ENCODE results near the gene CTBP1. TPM values are rescaled to one million over a fixed set of nuclear protein-coding genes. Genes with fewer than 3 reads are reported as not detected.

CTBP1 gene
- total RNA-seq, 4 donors from 2014 or later, result 145 to 255 (median 181) TPM

- WGBS, result 43% methylated on average over 18 of the region's 24 CpGs
- H3K4me1 ChIP-seq, result peaks cover 78% of the 10 kb centered on the region
- H3K36me3 ChIP-seq, result peaks cover 4% of the 10 kb centered on the region
- TF ChIP-seq CTCF (IDR thresholded peaks at IDR 0.05), result no peak
- no peak for TF ChIP-seq POLR2AphosphoS5 (IDR thresholded peaks at IDR 0.05)
- no peak for TF ChIP-seq POLR2A (IDR thresholded peaks at IDR 0.05)
- no peak for TF ChIP-seq EP300 (IDR thresholded peaks at IDR 0.05)
- H3K4me3 ChIP-seq, result peak overlapping the region; percentile 96
- H3K27ac ChIP-seq, result no peak overlapping the region
- DNase-seq (ENCODE audit: low spot score in 2 of 2), result peak; percentile 66 to 72
- H3K9me3 ChIP-seq, result no peaks in the 10 kb centered on the region
- no peaks in the 10 kb centered on the region for H3K27me3 ChIP-seq
Measured at GRCh38 chr4:1246111-1246881, 2.6 kb downstream of the CTBP1 start.

GRCh38 chr4:1245481-1246051 lies 3.4 kb downstream of the CTBP1 start:
- Histone ChIP-seq H3K4me3 (no peak overlapping the region), H3K36me3 (peaks cover 11% of the 10 kb centered on the region), H3K4me1 (peaks cover 73% of the 10 kb centered on the region), H3K27ac (no peak overlapping the region), H3K9me3 (no peaks in the 10 kb centered on the region), H3K27me3 (no peaks in the 10 kb centered on the region)
- TF ChIP-seq POLR2A (IDR thresholded peaks at IDR 0.05), result no peak
- TF ChIP-seq CTCF (IDR thresholded peaks at IDR 0.05), result no peak
- TF ChIP-seq POLR2AphosphoS5 (IDR thresholded peaks at IDR 0.05), result no peak
- no peak for TF ChIP-seq EP300 (IDR thresholded peaks at IDR 0.05)
- DNase-seq (ENCODE audit: low spot score in 2 of 2), result peak; percentile 59 to 71
- 76% methylated on average over 24 of the region's 26 CpGs for WGBS

GRCh38 chr4:1244978-1245471 lies 3.9 kb downstream of the CTBP1 start:
- Histone ChIP-seq H3K4me3 (no peak overlapping the region), H3K4me1 (peaks cover 68% of the 10 kb centered on the region), H3K9me3 (no peaks in the 10 kb centered on the region), H3K27ac (no peak overlapping the region), H3K27me3 (no peaks in the 10 kb centered on the region), H3K36me3 (peaks cover 15% of the 10 kb centered on the region)
- 73% methylated on average over 5 of the region's 19 CpGs for WGBS
- DNase-seq (ENCODE audit: low spot score in 2 of 2), result peak; percentile 55 to 78
- no peak for TF ChIP-seq CTCF (IDR thresholded peaks at IDR 0.05)
- no peak for TF ChIP-seq POLR2A (IDR thresholded peaks at IDR 0.05)
- no peak for TF ChIP-seq EP300 (IDR thresholded peaks at IDR 0.05)
- no peak for TF ChIP-seq POLR2AphosphoS5 (IDR thresholded peaks at IDR 0.05)

GRCh38 chr4:1244081-1244977 lies 4.6 kb downstream of the CTBP1 start:
- peaks cover 62% of the 10 kb centered on the region for H3K4me1 ChIP-seq
- no peak overlapping the region for H3K4me3 ChIP-seq
- no peak for TF ChIP-seq CTCF (IDR thresholded peaks at IDR 0.05)
- TF ChIP-seq POLR2A (IDR thresholded peaks at IDR 0.05), result no peak
- no peak for TF ChIP-seq EP300 (IDR thresholded peaks at IDR 0.05)
- TF ChIP-seq POLR2AphosphoS5 (IDR thresholded peaks at IDR 0.05), result no peak
- no peaks in the 10 kb centered on the region for H3K9me3 ChIP-seq
- H3K27ac ChIP-seq, result no peak overlapping the region
- 69% methylated on average over 16 of the region's 33 CpGs for WGBS
- peaks cover 22% of the 10 kb centered on the region for H3K36me3 ChIP-seq
- peak; percentile 68 to 83 for DNase-seq (ENCODE audit: low spot score in 2 of 2)
- no peaks in the 10 kb centered on the region for H3K27me3 ChIP-seq
